Measurements from ENCODE around the gene FFAR3. TPM values are rescaled to one million over a fixed set of nuclear protein-coding genes. Genes with fewer than 3 reads are reported as not detected.

The FFAR3 gene
- 0.27 to 0.31 TPM in 2 of 3 replicates, not detected in the other for total RNA-seq

- Mint-ChIP-seq H3K9me3 (no peaks in the 10 kb centered on the region), H3K27me3 (ENCODE audit: low read depth) (peaks cover 8% of the 10 kb centered on the region), H3K36me3 (no peaks in the 10 kb centered on the region), H3K4me1 (peaks cover 6% of the 10 kb centered on the region), H3K4me3 (no peak within 1 kb of the TSS), H3K27ac (no peak within 1 kb of the TSS)
- TF ChIP-seq CTCF (IDR thresholded peaks at IDR 0.05; ENCODE audit: unreplicated experiment): no peak
- DNase-seq (ENCODE audit: low spot score in 2 of 2, unreplicated experiment in 2 of 2): no peak
These were observed at the start of gene FFAR3 for GRCh38 chr19:35357867-35358573. Gene FFAR3 (plus strand): TSS chr19:35358460. CDS start chr19:35358891, 431 bp downstream.

- peak overlapping the region; percentile 98 for H3K27ac Mint-ChIP-seq
- DNase-seq (ENCODE audit: low spot score in 2 of 2, unreplicated experiment in 2 of 2): no peak
- peaks cover 66% of the 10 kb centered on the region for H3K4me1 Mint-ChIP-seq
- no peak for TF ChIP-seq CTCF (IDR thresholded peaks at IDR 0.05; ENCODE audit: unreplicated experiment)
- no peaks in the 10 kb centered on the region for H3K27me3 Mint-ChIP-seq (ENCODE audit: low read depth)
- H3K4me3 Mint-ChIP-seq: peak overlapping the region; percentile 7
- no peaks in the 10 kb centered on the region for H3K36me3 Mint-ChIP-seq
- no peaks in the 10 kb centered on the region for H3K9me3 Mint-ChIP-seq
These were observed 49.4 kb upstream of the FFAR3 start for GRCh38 chr19:35308910-35309309.

- no peak for TF ChIP-seq CTCF (IDR thresholded peaks at IDR 0.05; ENCODE audit: unreplicated experiment)
- Mint-ChIP-seq H3K36me3 (no peaks in the 10 kb centered on the region), H3K27ac (peak overlapping the region; percentile 98), H3K4me1 (peaks cover 69% of the 10 kb centered on the region), H3K4me3 (peak overlapping the region; percentile 63), H3K27me3 (ENCODE audit: low read depth) (no peaks in the 10 kb centered on the region), H3K9me3 (no peaks in the 10 kb centered on the region)
- DNase-seq (ENCODE audit: low spot score in 2 of 2, unreplicated experiment in 2 of 2): peak; percentile 49 to 71
These were observed 48.6 kb upstream of the FFAR3 start for GRCh38 chr19:35309481-35310279.

GRCh38 chr19:35310331-35310730, 47.9 kb upstream of the FFAR3 start:
- DNase-seq (ENCODE audit: low spot score in 2 of 2, unreplicated experiment in 2 of 2): no peak
- TF ChIP-seq CTCF (IDR thresholded peaks at IDR 0.05; ENCODE audit: unreplicated experiment): no peak
- H3K9me3 Mint-ChIP-seq: no peaks in the 10 kb centered on the region
- H3K27me3 Mint-ChIP-seq (ENCODE audit: low read depth): no peaks in the 10 kb centered on the region
- H3K4me1 Mint-ChIP-seq: peaks cover 70% of the 10 kb centered on the region
- H3K27ac Mint-ChIP-seq: peak overlapping the region; percentile 98
- peak overlapping the region; percentile 63 for H3K4me3 Mint-ChIP-seq
- H3K36me3 Mint-ChIP-seq: no peaks in the 10 kb centered on the region

GRCh38 chr19:35310811-35311465, 47.3 kb upstream of the FFAR3 start:
- DNase-seq (ENCODE audit: low spot score in 2 of 2, unreplicated experiment in 2 of 2): no peak
- no peak for TF ChIP-seq CTCF (IDR thresholded peaks at IDR 0.05; ENCODE audit: unreplicated experiment)
- Mint-ChIP-seq H3K4me3 (peak overlapping the region; percentile 63), H3K27ac (peak overlapping the region; percentile 98), H3K36me3 (no peaks in the 10 kb centered on the region), H3K27me3 (ENCODE audit: low read depth) (no peaks in the 10 kb centered on the region), H3K9me3 (no peaks in the 10 kb centered on the region), H3K4me1 (peaks cover 73% of the 10 kb centered on the region)
